MCF 10A (cell line): Measurements from ENCODE around the gene LHX1. TPM values are rescaled to one million over a fixed set of nuclear protein-coding genes. Genes with fewer than 3 reads are reported as not detected.

ENCODE experiments used
- BruUV-seq: library from RNA; stranded (reverse); fragments of 400-500 nt; replicated peaks from 2 replicates; lab custom pipeline; 2021; lab: Mats Ljungman, UMichigan
- CTCF ChIA-PET: fragments of 300-600 bp; sonication (Branson Sonifier 250); formaldehyde crosslinking; extraction: SDS; loops from one replicate; lab custom pipeline; 2021; ENCODE audit warnings: antibody characterized with exemption, inconsistent platforms; lab: Yijun Ruan, JAX
- POLR2A ChIA-PET: fragments of 300-600, 350-650 bp; sonication (Branson Sonifier 250); formaldehyde crosslinking; extraction: SDS; loops from one replicate; lab custom pipeline; 2020; ENCODE audit warnings: antibody characterized with exemption, inconsistent platforms; lab: Yijun Ruan, JAX
- DNase-seq: peaks from one replicate; pipeline ENCODE4 v3.0.0-alpha.2; 2018; ENCODE audit not compliant: unreplicated experiment
- H3K27ac Mint-ChIP-seq: one replicate; pipeline ENCODE4 v1.8.0; 2022; ENCODE audit warnings: mild to moderate bottlenecking, low read depth, mixed read lengths; ENCODE audit not compliant: unreplicated experiment
- H3K27me3 Mint-ChIP-seq: one replicate; pipeline ENCODE4 v1.8.0; 2022; ENCODE audit warnings: mixed read lengths; ENCODE audit not compliant: insufficient read depth, unreplicated experiment
- H3K36me3 Mint-ChIP-seq: one replicate; pipeline ENCODE4 v1.8.0; 2022; ENCODE audit warnings: mild to moderate bottlenecking, moderate library complexity, mixed read lengths; ENCODE audit not compliant: insufficient read depth, unreplicated experiment
- H3K4me1 Mint-ChIP-seq: one replicate; pipeline ENCODE4 v1.8.0; 2022; ENCODE audit warnings: mixed read lengths; ENCODE audit not compliant: insufficient read depth, unreplicated experiment
- H3K4me3 Mint-ChIP-seq: one replicate; pipeline ENCODE4 v1.8.0; 2022; ENCODE audit warnings: mild to moderate bottlenecking, moderate library complexity, mixed read lengths; ENCODE audit not compliant: unreplicated experiment
- H3K9me3 Mint-ChIP-seq: one replicate; pipeline ENCODE4 v1.8.0; 2022; ENCODE audit warnings: mixed read lengths; ENCODE audit not compliant: unreplicated experiment
- intact Hi-C: fragments of 100-400 bp; cut with micrococcal nuclease; formaldehyde crosslinking; loops from 2 replicates; pipeline ENCODE4 v1.14.1; 2022
- total RNA-seq: library from RNA; stranded (reverse); gene quantifications from 2 replicates; pipeline ENCODE4 v1.2.3, GENCODE V29; 2022
- TF ChIP-seq, protein P1 (sequence below): fragments of 200-600 bp; IDR thresholded peaks from one replicate; pipeline ENCODE4 v1.8.0; 2022; ENCODE audit warnings: antibody characterized with exemption, mild to moderate bottlenecking; ENCODE audit not compliant: unreplicated experiment

Gene LHX1
- total RNA-seq, 1 experiment from 2014 or later, result not detected

DNA sequence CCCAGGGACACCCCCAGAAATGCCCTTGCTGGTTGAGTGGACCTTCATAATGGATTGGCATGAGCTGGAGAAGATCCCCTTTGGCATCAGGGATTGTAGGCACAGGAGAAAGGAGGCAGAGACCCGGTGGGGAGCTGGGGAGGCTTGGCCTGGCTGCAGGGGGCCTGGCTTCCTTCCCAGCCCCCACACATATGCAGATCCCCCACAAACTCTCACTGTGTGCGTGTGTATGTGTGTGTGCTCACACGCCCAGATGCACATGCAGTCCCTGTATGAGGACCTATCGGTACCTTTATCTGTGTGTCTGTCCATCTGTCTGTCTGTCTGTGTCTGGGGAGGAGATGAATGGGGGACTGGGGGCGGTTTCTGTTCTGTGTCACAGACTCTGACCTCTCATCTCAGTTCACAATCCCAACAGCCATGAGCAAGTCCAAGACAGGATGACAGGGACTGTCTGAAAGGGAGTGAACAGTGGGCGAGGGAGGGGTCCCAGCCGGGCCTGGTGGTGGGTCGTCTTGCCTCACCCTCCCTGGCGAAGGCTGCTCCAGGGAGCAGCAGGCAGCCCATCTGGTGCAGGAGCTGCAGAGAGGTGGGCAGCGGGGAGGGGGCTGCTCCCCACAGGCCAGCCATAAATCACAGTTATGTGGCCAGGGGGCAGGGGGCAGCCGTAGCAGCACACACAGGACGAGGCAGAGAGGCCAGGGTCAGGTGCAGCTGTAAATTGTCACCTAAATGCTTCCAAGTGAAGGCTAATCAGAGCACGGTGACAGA is 46.7 kb upstream of the LHX1 start:
- intact Hi-C loops, result no loop called here
- no peaks in the 10 kb centered on the region for H3K27me3 Mint-ChIP-seq
- no peaks in the 10 kb centered on the region for H3K4me1 Mint-ChIP-seq
- no peaks in the 10 kb centered on the region for H3K9me3 Mint-ChIP-seq
- H3K4me3 Mint-ChIP-seq, result no peak overlapping the region
- no peak for DNase-seq
- ChIA-PET CTCF (no interaction called here), POLR2A (no interaction called here)
- H3K27ac Mint-ChIP-seq, result no peak overlapping the region
- no TSS peak for BruUV-seq
- no peaks in the 10 kb centered on the region for H3K36me3 Mint-ChIP-seq
- TF ChIP-seq, protein P1, sequence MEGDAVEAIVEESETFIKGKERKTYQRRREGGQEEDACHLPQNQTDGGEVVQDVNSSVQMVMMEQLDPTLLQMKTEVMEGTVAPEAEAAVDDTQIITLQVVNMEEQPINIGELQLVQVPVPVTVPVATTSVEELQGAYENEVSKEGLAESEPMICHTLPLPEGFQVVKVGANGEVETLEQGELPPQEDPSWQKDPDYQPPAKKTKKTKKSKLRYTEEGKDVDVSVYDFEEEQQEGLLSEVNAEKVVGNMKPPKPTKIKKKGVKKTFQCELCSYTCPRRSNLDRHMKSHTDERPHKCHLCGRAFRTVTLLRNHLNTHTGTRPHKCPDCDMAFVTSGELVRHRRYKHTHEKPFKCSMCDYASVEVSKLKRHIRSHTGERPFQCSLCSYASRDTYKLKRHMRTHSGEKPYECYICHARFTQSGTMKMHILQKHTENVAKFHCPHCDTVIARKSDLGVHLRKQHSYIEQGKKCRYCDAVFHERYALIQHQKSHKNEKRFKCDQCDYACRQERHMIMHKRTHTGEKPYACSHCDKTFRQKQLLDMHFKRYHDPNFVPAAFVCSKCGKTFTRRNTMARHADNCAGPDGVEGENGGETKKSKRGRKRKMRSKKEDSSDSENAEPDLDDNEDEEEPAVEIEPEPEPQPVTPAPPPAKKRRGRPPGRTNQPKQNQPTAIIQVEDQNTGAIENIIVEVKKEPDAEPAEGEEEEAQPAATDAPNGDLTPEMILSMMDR, result no peak

DNA sequence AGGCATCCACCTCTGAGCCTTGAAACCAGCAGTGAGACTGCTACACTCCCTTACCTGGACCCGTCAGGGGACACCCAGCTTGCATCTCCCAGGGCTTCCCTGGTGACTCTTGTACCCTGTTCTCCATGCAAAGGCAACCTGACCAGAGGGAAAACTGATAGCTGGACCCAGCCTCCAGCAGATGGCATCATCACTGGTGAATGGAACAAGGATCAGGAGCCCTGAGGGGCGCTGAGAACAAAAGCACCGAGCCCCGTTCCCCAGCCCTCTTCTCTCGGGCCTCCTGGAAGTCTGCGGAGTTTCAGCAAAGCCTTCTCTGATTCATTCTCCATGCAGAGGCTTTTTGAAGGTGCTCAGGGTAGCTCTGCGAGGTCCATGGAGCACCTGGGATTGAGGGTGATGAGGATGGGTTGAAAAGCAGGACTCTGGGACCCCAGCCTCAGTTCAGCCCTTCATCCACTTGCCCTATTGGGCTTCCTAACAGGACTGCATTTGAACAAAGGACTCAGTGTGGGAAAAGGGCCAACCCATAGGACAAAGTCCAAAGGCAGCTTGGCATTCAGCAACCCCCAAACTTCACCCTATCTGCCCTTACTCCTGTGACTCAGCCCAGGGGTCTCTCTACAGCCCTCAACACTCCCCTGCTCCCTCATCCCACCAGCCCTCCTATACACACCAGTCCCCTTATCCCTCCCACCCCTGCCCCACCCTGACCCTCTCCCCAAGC is 45.0 kb upstream of the LHX1 start:
- no peak for DNase-seq
- ChIA-PET CTCF (interaction anchor here (0.6 kb wide), 1 partner anchor 209 kb away, joined by 3 read pairs; no protein-coding TSS in a partner anchor), POLR2A (no interaction called here)
- Mint-ChIP-seq H3K36me3 (no peaks in the 10 kb centered on the region), H3K27me3 (no peaks in the 10 kb centered on the region), H3K9me3 (no peaks in the 10 kb centered on the region), H3K27ac (no peak overlapping the region), H3K4me3 (no peak overlapping the region), H3K4me1 (no peaks in the 10 kb centered on the region)
- intact Hi-C loops, result no loop called here
- BruUV-seq, result no TSS peak
- TF ChIP-seq, protein P1, result no peak

DNA sequence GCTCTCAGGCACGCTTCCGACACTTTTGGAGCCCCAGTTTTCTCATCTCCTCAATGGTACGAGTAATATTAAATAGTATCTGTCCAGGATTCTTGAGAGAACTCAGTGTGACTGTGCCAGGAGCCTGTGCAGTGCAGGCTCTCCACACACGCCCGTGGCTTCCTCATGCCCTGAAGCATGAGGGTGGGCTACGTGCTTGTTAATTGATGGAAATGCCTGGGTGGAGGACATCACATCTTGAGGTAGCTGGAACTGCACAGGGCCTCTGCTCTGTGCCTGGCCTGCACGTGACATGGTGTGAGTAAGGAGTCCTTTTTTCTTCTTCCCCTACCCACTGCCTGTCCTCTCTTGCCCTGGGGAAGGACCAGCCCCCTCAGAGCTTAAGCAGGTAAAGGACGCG is 43.1 kb upstream of the LHX1 start:
- intact Hi-C loops, result no loop called here
- BruUV-seq, result no TSS peak
- POLR2A ChIA-PET, result no interaction called here
- TF ChIP-seq, protein P1, result no peak
- DNase-seq, result no peak
- Mint-ChIP-seq H3K27me3 (no peaks in the 10 kb centered on the region), H3K27ac (no peak overlapping the region), H3K4me3 (no peak overlapping the region), H3K36me3 (no peaks in the 10 kb centered on the region), H3K9me3 (no peaks in the 10 kb centered on the region), H3K4me1 (no peaks in the 10 kb centered on the region)
- CTCF ChIA-PET, result interaction anchor here (0.6 to 0.7 kb wide), 2 partner anchors 26 to 62 kb away, joined by 3 to 4 read pairs; no protein-coding TSS in a partner anchor

DNA sequence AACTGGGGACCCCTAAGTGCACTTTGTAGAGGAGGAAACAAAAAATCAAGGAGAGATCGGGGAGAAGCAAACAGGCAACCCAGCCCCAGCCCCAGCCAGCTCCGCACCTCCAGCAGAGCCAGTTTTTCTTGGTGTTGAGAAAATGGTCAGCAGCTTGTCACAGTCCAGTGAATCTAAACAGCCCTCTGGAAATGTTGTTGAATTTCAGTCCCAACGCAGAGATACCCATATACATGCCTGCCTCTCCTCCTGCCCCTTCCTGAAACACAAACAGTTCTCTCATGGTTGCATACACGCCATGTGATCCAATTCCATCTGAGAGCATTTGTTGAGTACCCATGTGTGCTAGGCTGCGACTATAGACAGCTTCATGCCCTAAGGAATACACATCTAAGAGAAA is 42.4 kb upstream of the LHX1 start:
- ChIA-PET POLR2A (no interaction called here), CTCF (no interaction called here)
- Mint-ChIP-seq H3K4me1 (no peaks in the 10 kb centered on the region), H3K9me3 (no peaks in the 10 kb centered on the region), H3K4me3 (no peak overlapping the region), H3K36me3 (no peaks in the 10 kb centered on the region), H3K27ac (no peak overlapping the region), H3K27me3 (no peaks in the 10 kb centered on the region)
- intact Hi-C loops, result no loop called here
- no peak for DNase-seq
- TF ChIP-seq, protein P1, result no peak
- BruUV-seq, result no TSS peak
